CD4-positive, alpha-beta T cell (primary cell): Measurements from ENCODE around the gene METTL25B. TPM values are rescaled to one million over a fixed set of nuclear protein-coding genes. Genes with fewer than 3 reads are reported as not detected.
A peak's percentile ranks its signal among the peaks of the same experiment; 100 is the strongest.

Source experiments
- ATAC-seq: fragments of 200-7000 bp; cut with Tn5 transposase; one replicate; pipeline ENCODE4 v1.10.0; 2022; ENCODE audit warnings: mild to moderate bottlenecking; ENCODE audit not compliant: poor library complexity
- CTCF ChIA-PET: fragments of 350-600 bp; sonication (Branson Sonifier 250); formaldehyde crosslinking; loops from one replicate; lab custom pipeline; 2021; ENCODE audit warnings: antibody characterized with exemption, inconsistent platforms; lab: Charles Lee
- POLR2A ChIA-PET: fragments of 350-600 bp; sonication (Branson Sonifier 250); formaldehyde crosslinking; loops from one replicate; lab custom pipeline; 2021; ENCODE audit warnings: antibody characterized with exemption, inconsistent platforms; lab: Charles Lee
- DNase-seq, 14 experiments: peaks; one replicate each; pipeline ENCODE4 v3.0.0-alpha.2; 2013 to 2020; ENCODE audit warnings: mixed read lengths in 2 of 14
- H3K27ac ChIP-seq, 2 donors: one replicate each; pipeline versions ENCODE4 v1.5.1 to v1.7.0; 2013; ENCODE audit warnings: low read length in 2 of 2, low read depth in 1 of 2, mild to moderate bottlenecking in 1 of 2
- H3K27me3 ChIP-seq, 2 experiments: 1 replicate in 1 of 2; 2 replicates in 1 of 2; pipeline versions ENCODE4 v1.6.1 to v1.7.0; 2013; ENCODE audit warnings: low read length in 2 of 2, control low read depth in 1 of 2, mild to moderate bottlenecking in 1 of 2, moderate library complexity in 1 of 2; ENCODE audit not compliant: insufficient read depth in 2 of 2, control insufficient read depth in 1 of 2
- H3K36me3 ChIP-seq: one replicate; pipeline ENCODE4 v1.6.1; 2013; ENCODE audit warnings: low read length, control low read depth; ENCODE audit not compliant: insufficient read depth
- H3K4me1 ChIP-seq: one replicate; pipeline ENCODE4 v1.6.1; 2013; ENCODE audit warnings: low read length, control low read depth; ENCODE audit not compliant: insufficient read depth
- H3K4me3 ChIP-seq: one replicate; pipeline ENCODE4 v1.5.1; 2013; ENCODE audit warnings: mild to moderate bottlenecking, low read length, moderate library complexity
- H3K9me3 ChIP-seq, 2 experiments: 1 replicate in 1 of 2; 2 replicates in 1 of 2; pipeline versions ENCODE4 v1.6.1 to v1.7.0; 2013; ENCODE audit warnings: low read length in 2 of 2, mild to moderate bottlenecking in 2 of 2, control low read depth in 1 of 2, moderate library complexity in 1 of 2; ENCODE audit not compliant: control insufficient read depth in 1 of 2, insufficient read depth in 1 of 2
- H3K27ac Mint-ChIP-seq: one replicate; pipeline ENCODE4 v1.8.0; 2020; ENCODE audit warnings: mixed read lengths
- H3K27me3 Mint-ChIP-seq: one replicate; pipeline ENCODE4 v1.8.0; 2021; ENCODE audit warnings: mixed read lengths
- H3K36me3 Mint-ChIP-seq: one replicate; pipeline ENCODE4 v1.8.0; 2021; ENCODE audit warnings: low read depth, mixed read lengths
- H3K4me1 Mint-ChIP-seq: one replicate; pipeline ENCODE4 v1.8.0; 2021; ENCODE audit warnings: low read depth, mixed read lengths
- H3K4me3 Mint-ChIP-seq: one replicate; pipeline ENCODE4 v1.8.0; 2020; ENCODE audit warnings: mild to moderate bottlenecking, mixed read lengths
- H3K9me3 Mint-ChIP-seq: one replicate; pipeline ENCODE4 v1.8.0; 2020; ENCODE audit warnings: mixed read lengths
- intact Hi-C, 2 experiments: fragments of 100-400 bp; cut with DNase I in 1 of 2; cut with micrococcal nuclease in 1 of 2; formaldehyde crosslinking; loops; one replicate each; pipeline versions ENCODE4 v1.15.1 to v1.9.0; 2023 to 2025; cut with DNase I, micrococcal nuclease
- total RNA-seq, 174 experiments: library from RNA in 2 of 174; stranded (reverse) in 2 of 174; gene quantifications; one replicate each; pipeline ENCODE4 v1.2.3 and lab custom pipeline; 2021 to 2026
- TF ChIP-seq, protein P1 (sequence below): fragments of 200-600 bp; IDR thresholded peaks from one replicate; pipeline ENCODE4 v1.8.0; 2022; ENCODE audit warnings: antibody characterized with exemption, mild to moderate bottlenecking

The METTL25B gene
- total RNA-seq, 2 experiments from 2014 or later: 10.6 to 12.0 TPM

DNA sequence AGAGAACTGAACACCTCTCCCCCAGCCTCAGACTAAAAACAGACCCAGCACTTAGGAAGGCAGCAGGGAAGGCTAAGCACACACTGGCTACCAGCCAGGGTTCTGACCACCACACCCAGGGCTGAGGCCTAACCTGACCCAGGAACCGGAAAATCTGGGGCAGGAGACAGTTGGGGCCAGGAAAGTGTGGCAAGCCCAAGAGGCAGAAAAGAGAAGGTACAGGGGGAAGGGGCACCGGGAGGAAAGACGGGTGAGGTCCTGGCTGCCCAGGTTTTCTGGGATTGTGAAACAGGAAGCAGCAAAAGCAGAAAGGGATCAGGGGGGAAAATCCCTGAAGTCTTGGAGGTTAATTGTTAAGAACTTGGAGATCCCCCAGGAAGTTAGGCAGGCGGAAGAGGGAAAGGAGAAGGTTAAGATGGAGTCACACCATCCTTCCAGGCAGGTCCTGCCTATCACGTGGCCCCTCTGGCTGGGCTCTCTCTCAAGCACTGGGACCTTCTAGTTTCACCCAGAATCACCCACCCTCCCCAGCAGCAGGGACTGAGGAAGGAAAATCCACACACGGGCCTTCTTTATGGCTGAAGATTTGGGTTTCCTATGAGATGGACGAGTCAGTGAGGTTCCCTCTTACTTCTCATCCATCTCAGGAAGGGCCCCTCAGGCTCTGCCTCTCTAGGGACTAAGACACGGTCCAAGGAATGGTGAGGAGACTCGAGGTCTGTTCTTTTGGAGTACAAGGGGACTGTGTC is 20.6 kb downstream of the METTL25B start:
- Histone ChIP-seq H3K36me3 (peaks cover 12% of the 10 kb centered on the region), H3K4me1 (peaks cover 68% of the 10 kb centered on the region), H3K27me3 (no peaks in the 10 kb centered on the region), H3K9me3 (peaks cover 0 to 3% of the 10 kb centered on the region in 2 experiments), H3K27ac (peak overlapping the region; percentile 70 to 80), H3K4me3 (peak overlapping the region; percentile 97)
- Mint-ChIP-seq H3K27me3 (no peaks in the 10 kb centered on the region), H3K4me1 (peaks cover 76% of the 10 kb centered on the region), H3K36me3 (peaks cover 39% of the 10 kb centered on the region), H3K9me3 (no peaks in the 10 kb centered on the region), H3K27ac (peak overlapping the region; percentile 85), H3K4me3 (peak overlapping the region; percentile 96)
- TF ChIP-seq, protein P1, sequence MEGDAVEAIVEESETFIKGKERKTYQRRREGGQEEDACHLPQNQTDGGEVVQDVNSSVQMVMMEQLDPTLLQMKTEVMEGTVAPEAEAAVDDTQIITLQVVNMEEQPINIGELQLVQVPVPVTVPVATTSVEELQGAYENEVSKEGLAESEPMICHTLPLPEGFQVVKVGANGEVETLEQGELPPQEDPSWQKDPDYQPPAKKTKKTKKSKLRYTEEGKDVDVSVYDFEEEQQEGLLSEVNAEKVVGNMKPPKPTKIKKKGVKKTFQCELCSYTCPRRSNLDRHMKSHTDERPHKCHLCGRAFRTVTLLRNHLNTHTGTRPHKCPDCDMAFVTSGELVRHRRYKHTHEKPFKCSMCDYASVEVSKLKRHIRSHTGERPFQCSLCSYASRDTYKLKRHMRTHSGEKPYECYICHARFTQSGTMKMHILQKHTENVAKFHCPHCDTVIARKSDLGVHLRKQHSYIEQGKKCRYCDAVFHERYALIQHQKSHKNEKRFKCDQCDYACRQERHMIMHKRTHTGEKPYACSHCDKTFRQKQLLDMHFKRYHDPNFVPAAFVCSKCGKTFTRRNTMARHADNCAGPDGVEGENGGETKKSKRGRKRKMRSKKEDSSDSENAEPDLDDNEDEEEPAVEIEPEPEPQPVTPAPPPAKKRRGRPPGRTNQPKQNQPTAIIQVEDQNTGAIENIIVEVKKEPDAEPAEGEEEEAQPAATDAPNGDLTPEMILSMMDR: no peak
- no peak for ATAC-seq
- intact Hi-C loops: loop anchor here in 1 of 2 experiments (10.0 kb wide), 1 partner anchor 534 kb away; the partner anchor contains the start of gene PMF1
- DNase-seq: peak in 3 of 14 experiments; percentile 25 to 67 (median 64)
- ChIA-PET POLR2A (interaction anchor here (1.8 kb wide), 2 partner anchors 18 to 21 kb away, joined by 8 to 13 read pairs; partner anchors contain the start of genes ISG20L2, METTL25B and PRCC), CTCF (interaction anchor here (0.7 to 1.7 kb wide), 2 partner anchors 23 kb away, joined by 3 to 7 read pairs; no protein-coding TSS in a partner anchor)

DNA sequence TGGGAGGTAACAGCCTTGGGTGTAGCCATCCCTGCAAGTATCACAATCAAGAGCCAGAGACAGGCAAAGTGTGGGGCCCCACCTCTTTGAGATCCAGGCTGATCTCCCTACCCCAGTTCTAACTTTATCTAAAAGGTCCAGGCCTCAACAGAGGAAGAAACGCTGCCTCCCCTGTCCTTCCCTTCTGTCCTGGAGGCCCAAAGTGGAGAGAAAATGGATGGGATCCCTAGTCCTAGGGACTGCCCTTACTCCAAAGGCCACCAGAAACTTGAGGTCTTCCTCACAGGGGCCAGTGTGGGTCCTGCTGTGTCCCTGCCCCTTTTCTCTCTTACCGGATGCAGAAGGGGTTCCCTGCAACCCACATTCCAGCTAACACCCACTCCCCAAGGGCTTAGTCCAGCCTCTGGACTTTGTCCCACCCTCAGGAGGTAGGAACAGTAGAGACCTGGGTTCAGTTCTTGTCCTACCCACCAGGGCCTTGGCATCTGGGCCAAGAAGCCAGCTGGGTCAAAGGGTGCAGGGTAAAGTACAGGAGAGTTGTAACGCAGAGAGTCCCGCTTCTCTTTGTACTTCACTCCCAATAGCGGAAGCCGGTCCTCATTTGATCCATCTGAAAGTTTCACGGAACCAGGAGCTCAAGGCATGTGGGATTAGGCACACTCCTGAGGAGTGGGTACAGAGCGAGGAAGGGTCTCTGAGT is 21.3 kb downstream of the METTL25B start:
- TF ChIP-seq, protein P1: no peak
- intact Hi-C loops: loop anchor here (2.0 to 10.0 kb wide), 2 partner anchors 21 to 535 kb away; partner anchors contain the start of genes ISG20L2 (in 1 of the 2), METTL25B (in 1 of the 2) and PMF1 (in 1 of the 2)
- CTCF ChIA-PET: interaction anchor here (0.7 kb wide), 1 partner anchor 23 kb away, joined by 3 read pairs; no protein-coding TSS in a partner anchor
- Mint-ChIP-seq H3K36me3 (peaks cover 33% of the 10 kb centered on the region), H3K27ac (peak overlapping the region; percentile 85), H3K9me3 (no peaks in the 10 kb centered on the region), H3K27me3 (no peaks in the 10 kb centered on the region), H3K4me1 (peaks cover 79% of the 10 kb centered on the region), H3K4me3 (peak overlapping the region; percentile 96)
- Histone ChIP-seq H3K27ac (peak overlapping the region; percentile 70 to 80), H3K4me3 (peak overlapping the region; percentile 97), H3K9me3 (no peaks in the 10 kb centered on the region), H3K27me3 (no peaks in the 10 kb centered on the region), H3K36me3 (peaks cover 6% of the 10 kb centered on the region), H3K4me1 (peaks cover 68% of the 10 kb centered on the region)
- ATAC-seq (no peak), DNase-seq (peak in 1 of 14 experiments; percentile 25)
- POLR2A ChIA-PET: interaction anchor here (0.7 to 3.8 kb wide), 3 partner anchors 8 to 17 kb away, joined by 3 to 74 read pairs (median 3); partner anchors contain the start of genes MRPL24 and PRCC

- H3K4me1 ChIP-seq: peaks cover 64% of the 10 kb centered on the region
- Mint-ChIP-seq H3K9me3 (no peaks in the 10 kb centered on the region), H3K36me3 (peaks cover 26% of the 10 kb centered on the region), H3K27me3 (no peaks in the 10 kb centered on the region), H3K4me1 (peaks cover 77% of the 10 kb centered on the region), H3K4me3 (peak overlapping the region; percentile 96), H3K27ac (peak overlapping the region; percentile 85)
- H3K27ac ChIP-seq: peak overlapping the region; percentile 70 to 80
- TF ChIP-seq, protein P1: no peak
- ChIA-PET CTCF (interaction anchor here (2.6 kb wide), 1 partner anchor 23 kb away, joined by 30 read pairs; the partner anchor contains the start of gene METTL25B), POLR2A (interaction anchor here (0.7 to 3.8 kb wide), 7 partner anchors 9 to 246 kb away, joined by 3 to 74 read pairs (median 8); partner anchors contain the start of genes ISG20L2, METTL25B, MRPL24 and PRCC)
- H3K4me3 ChIP-seq: peak overlapping the region; percentile 97
- DNase-seq (peak in 7 of 14 experiments; percentile 14 to 58 (median 42)), ATAC-seq (no peak)
- intact Hi-C loops: loop anchor here in 1 of 2 experiments (2.0 kb wide), 1 partner anchor 21 kb away; the partner anchor contains the start of genes ISG20L2 and METTL25B
- H3K36me3 ChIP-seq: no peaks in the 10 kb centered on the region
- no peaks in the 10 kb centered on the region for H3K9me3 ChIP-seq
- no peaks in the 10 kb centered on the region for H3K27me3 ChIP-seq
Measured at GRCh38 chr1:156750191-156750672, 22.0 kb downstream of the METTL25B start.
